ENCODE measurements around the gene EIF2S1.

EIF2S1 gene

DNA sequence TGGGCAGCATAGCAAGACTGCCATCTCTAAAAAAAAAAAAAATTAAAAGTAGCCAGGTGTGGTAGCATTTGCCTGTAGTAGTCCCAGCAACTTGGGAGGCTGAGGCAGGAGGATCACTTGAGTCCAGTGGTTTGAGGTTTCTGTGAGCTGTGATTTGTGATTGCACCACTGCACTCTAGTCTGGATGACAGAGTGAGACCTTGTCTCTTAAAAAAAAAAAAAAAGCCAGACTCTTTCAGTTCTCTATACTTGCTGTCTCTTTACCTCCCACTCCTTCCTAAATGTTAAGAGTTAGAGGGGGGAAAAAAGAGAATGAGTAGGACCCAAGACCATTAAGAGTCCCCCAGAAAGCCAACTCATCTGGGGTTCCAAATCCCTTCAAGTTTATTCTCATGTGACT is 17.8 kb downstream of the EIF2S1 start:
- peaks cover 17% of the 10 kb centered on the region for H3K36me3 ChIP-seq (ENCODE audit: insufficient read depth)
- H3K4me2 ChIP-seq: no peak overlapping the region
- no peaks in the 10 kb centered on the region for H3K27me3 ChIP-seq (ENCODE audit: insufficient read depth, low read depth)
- no peak overlapping the region for H3K27ac ChIP-seq
- H3K79me2 ChIP-seq (ENCODE audit: insufficient read depth, low read depth): peaks cover 9% of the 10 kb centered on the region; the same call in 1 of the 2 replicates
- H3K4me1 ChIP-seq (ENCODE audit: low read depth, poor library complexity, severe bottlenecking): peaks cover 13% of the 10 kb centered on the region
- no peak overlapping the region for H2AFZ ChIP-seq (ENCODE audit: low read depth)
- no peaks in the 10 kb centered on the region for H4K20me1 ChIP-seq (ENCODE audit: insufficient read depth)
- H3K9ac ChIP-seq: no peak overlapping the region
- TF ChIP-seq, protein P1, sequence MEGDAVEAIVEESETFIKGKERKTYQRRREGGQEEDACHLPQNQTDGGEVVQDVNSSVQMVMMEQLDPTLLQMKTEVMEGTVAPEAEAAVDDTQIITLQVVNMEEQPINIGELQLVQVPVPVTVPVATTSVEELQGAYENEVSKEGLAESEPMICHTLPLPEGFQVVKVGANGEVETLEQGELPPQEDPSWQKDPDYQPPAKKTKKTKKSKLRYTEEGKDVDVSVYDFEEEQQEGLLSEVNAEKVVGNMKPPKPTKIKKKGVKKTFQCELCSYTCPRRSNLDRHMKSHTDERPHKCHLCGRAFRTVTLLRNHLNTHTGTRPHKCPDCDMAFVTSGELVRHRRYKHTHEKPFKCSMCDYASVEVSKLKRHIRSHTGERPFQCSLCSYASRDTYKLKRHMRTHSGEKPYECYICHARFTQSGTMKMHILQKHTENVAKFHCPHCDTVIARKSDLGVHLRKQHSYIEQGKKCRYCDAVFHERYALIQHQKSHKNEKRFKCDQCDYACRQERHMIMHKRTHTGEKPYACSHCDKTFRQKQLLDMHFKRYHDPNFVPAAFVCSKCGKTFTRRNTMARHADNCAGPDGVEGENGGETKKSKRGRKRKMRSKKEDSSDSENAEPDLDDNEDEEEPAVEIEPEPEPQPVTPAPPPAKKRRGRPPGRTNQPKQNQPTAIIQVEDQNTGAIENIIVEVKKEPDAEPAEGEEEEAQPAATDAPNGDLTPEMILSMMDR (conservative IDR thresholded peaks at IDR 0.05; ENCODE audit: low read depth, low read length): no peak
- no peak overlapping the region for H3K4me3 ChIP-seq (IDR thresholded peaks at IDR 0.05; ENCODE audit: insufficient read depth, low read depth, low read length)

DNA sequence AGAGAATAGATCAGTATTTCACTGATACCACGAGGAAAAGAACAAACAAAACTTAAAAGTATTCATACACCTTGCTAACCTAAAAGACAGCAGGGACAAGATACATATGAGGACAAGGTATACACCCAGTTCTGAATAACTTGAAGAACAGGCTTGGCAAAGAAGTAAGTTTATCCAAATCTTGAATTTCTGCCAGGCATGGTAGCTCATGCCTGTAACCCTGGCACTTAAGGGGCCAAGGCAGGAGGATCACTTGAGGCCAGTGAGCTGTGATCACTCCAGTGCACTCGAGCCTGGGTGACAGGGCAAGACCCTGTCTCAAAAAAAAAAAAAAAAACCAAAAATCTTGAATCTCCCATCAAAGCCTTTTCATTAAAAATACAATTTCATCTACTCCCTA is 25.0 kb downstream of the EIF2S1 start:
- H3K4me3 ChIP-seq (IDR thresholded peaks at IDR 0.05; ENCODE audit: insufficient read depth, low read depth, low read length): no peak overlapping the region

GRCh38 chr14:67385618-67386017 is 25.5 kb downstream of the EIF2S1 start:
- H3K4me1 ChIP-seq (ENCODE audit: low read depth, poor library complexity, severe bottlenecking): no peaks in the 10 kb centered on the region
- H3K36me3 ChIP-seq (ENCODE audit: insufficient read depth): peaks cover 16% of the 10 kb centered on the region; the same call in 1 of the 2 replicates
- TF ChIP-seq, protein P1 (conservative IDR thresholded peaks at IDR 0.05; ENCODE audit: low read depth, low read length): no peak
- no peak overlapping the region for H3K9ac ChIP-seq
- no peak overlapping the region for H3K4me3 ChIP-seq (IDR thresholded peaks at IDR 0.05; ENCODE audit: insufficient read depth, low read depth, low read length)
- no peak overlapping the region for H3K4me2 ChIP-seq
- H4K20me1 ChIP-seq (ENCODE audit: insufficient read depth): no peaks in the 10 kb centered on the region
- H3K27ac ChIP-seq: no peak overlapping the region
- H3K27me3 ChIP-seq (ENCODE audit: insufficient read depth, low read depth): no peaks in the 10 kb centered on the region
- H2AFZ ChIP-seq (ENCODE audit: low read depth): no peak overlapping the region
- H3K79me2 ChIP-seq (ENCODE audit: insufficient read depth, low read depth): no peaks in the 10 kb centered on the region

More for the DNA sequence above, 25.0 kb downstream of the EIF2S1 start:
- Histone ChIP-seq H3K27me3 (ENCODE audit: insufficient read depth, low read depth) (no peaks in the 10 kb centered on the region), H3K4me1 (ENCODE audit: low read depth, poor library complexity, severe bottlenecking) (no peaks in the 10 kb centered on the region), H3K79me2 (ENCODE audit: insufficient read depth, low read depth) (no peaks in the 10 kb centered on the region), H4K20me1 (ENCODE audit: insufficient read depth) (no peaks in the 10 kb centered on the region), H3K4me2 (no peak overlapping the region), H3K9ac (no peak overlapping the region), H3K27ac (no peak overlapping the region), H3K36me3 (ENCODE audit: insufficient read depth) (peaks cover 16% of the 10 kb centered on the region; the same call in 1 of the 2 replicates), H2AFZ (ENCODE audit: low read depth) (no peak overlapping the region)
- TF ChIP-seq, protein P1 (conservative IDR thresholded peaks at IDR 0.05; ENCODE audit: low read depth, low read length): no peak

DNA sequence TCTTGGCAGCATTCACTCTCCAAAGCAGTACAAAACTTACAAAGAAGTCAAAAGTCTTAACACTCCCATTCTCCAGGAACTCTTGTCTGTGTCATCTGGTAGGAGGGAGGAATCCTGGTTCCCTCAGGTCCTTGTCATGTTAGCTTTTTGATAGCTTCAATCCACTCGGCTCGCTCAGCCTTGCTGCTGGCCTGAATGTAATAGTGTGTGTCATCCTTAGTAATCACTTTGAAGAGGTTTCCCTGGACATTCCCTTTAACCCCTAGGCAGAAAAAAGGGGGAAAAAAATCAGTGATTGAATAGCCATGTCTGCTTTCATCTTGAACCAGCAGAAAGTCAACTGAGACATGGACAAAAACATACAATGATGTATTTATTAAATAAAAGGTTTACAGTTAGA is 27.1 kb downstream of the EIF2S1 start:
- Histone ChIP-seq H3K79me2 (ENCODE audit: insufficient read depth, low read depth) (no peaks in the 10 kb centered on the region), H3K27ac (no peak overlapping the region), H2AFZ (ENCODE audit: low read depth) (no peak overlapping the region), H3K9ac (no peak overlapping the region), H3K4me2 (no peak overlapping the region), H3K36me3 (ENCODE audit: insufficient read depth) (peaks cover 16% of the 10 kb centered on the region; the same call in 1 of the 2 replicates), H4K20me1 (ENCODE audit: insufficient read depth) (no peaks in the 10 kb centered on the region), H3K4me1 (ENCODE audit: low read depth, poor library complexity, severe bottlenecking) (no peaks in the 10 kb centered on the region), H3K4me3 (IDR thresholded peaks at IDR 0.05; ENCODE audit: insufficient read depth, low read depth, low read length) (no peak overlapping the region), H3K27me3 (ENCODE audit: insufficient read depth, low read depth) (no peaks in the 10 kb centered on the region)
- TF ChIP-seq, protein P1 (conservative IDR thresholded peaks at IDR 0.05; ENCODE audit: low read depth, low read length): no peak

All from KMS-11 (cell line).